HEK293 (cell line): ENCODE results near the gene TMEM222.

ENCODE experiments used
- HIC1 ChIP-seq: fragments of 450-650 bp; formaldehyde crosslinking; IDR thresholded peaks from 2 replicates; pipeline ENCODE4 v1.5.1; 2016; ENCODE audit warnings: missing biosample characterization, missing genetic modification characterization
- IKZF3 ChIP-seq: fragments of 450-650 bp; IDR thresholded peaks from 2 replicates; pipeline ENCODE4 v1.5.0; 2018; ENCODE audit warnings: missing biosample characterization, mild to moderate bottlenecking, missing genetic modification characterization, moderate library complexity
- KLF16 ChIP-seq: fragments of 450-650 bp; formaldehyde crosslinking; IDR thresholded peaks from 2 replicates; pipeline ENCODE4 v1.5.1; 2017; ENCODE audit warnings: missing biosample characterization, missing genetic modification characterization
- MZF1 ChIP-seq: fragments of 450-650 bp; formaldehyde crosslinking; IDR thresholded peaks from 2 replicates; pipeline ENCODE4 v1.5.1; 2017; ENCODE audit warnings: missing biosample characterization, missing genetic modification characterization, borderline replicate concordance
- SETDB1 ChIP-seq: IDR thresholded peaks from one replicate; pipeline ENCODE4 v1.6.1; 2017; ENCODE audit warnings: mild to moderate bottlenecking, low read length, moderate library complexity, mixed read lengths; ENCODE audit not compliant: insufficient read length
- ZBTB10 ChIP-seq: fragments of 450-650 bp; formaldehyde crosslinking; IDR thresholded peaks from 2 replicates; pipeline ENCODE4 v1.5.1; 2016; ENCODE audit warnings: missing biosample characterization, missing genetic modification characterization
- ZEB2 ChIP-seq: fragments of 450-650 bp; formaldehyde crosslinking; IDR thresholded peaks from 2 replicates; pipeline ENCODE4 v1.5.1; 2016; ENCODE audit warnings: missing biosample characterization, missing genetic modification characterization
- ZNF132 ChIP-seq: fragments of 450-650 bp; formaldehyde crosslinking; IDR thresholded peaks from 2 replicates; pipeline ENCODE4 v1.5.1; 2017; ENCODE audit warnings: missing biosample characterization, missing genetic modification characterization, borderline replicate concordance
- ZNF138 ChIP-seq: fragments of 450-650 bp; formaldehyde crosslinking; IDR thresholded peaks from 2 replicates; pipeline ENCODE4 v1.5.1; 2016; ENCODE audit warnings: missing biosample characterization, missing genetic modification characterization, borderline replicate concordance
- ZNF155 ChIP-seq: fragments of 450-650 bp; formaldehyde crosslinking; IDR thresholded peaks from 2 replicates; pipeline ENCODE4 v1.5.1; 2016; ENCODE audit warnings: missing biosample characterization, missing genetic modification characterization
- ZNF169 ChIP-seq: fragments of 450-650 bp; formaldehyde crosslinking; IDR thresholded peaks from 2 replicates; pipeline ENCODE4 v1.5.1; 2016; ENCODE audit warnings: missing biosample characterization, missing genetic modification characterization
- ZNF324 ChIP-seq: fragments of 450-650 bp; formaldehyde crosslinking; IDR thresholded peaks from 2 replicates; pipeline ENCODE4 v1.5.1; 2016; ENCODE audit warnings: missing biosample characterization, missing genetic modification characterization
- ZNF366 ChIP-seq: fragments of 450-650 bp; formaldehyde crosslinking; conservative IDR thresholded peaks from 2 replicates; pipeline ENCODE4 v1.5.1; 2016; ENCODE audit warnings: missing biosample characterization, missing genetic modification characterization
- ZNF394 ChIP-seq: fragments of 450-650 bp; formaldehyde crosslinking; IDR thresholded peaks from 2 replicates; pipeline ENCODE4 v1.5.1; 2016; ENCODE audit warnings: missing biosample characterization, missing genetic modification characterization, mild to moderate bottlenecking, moderate library complexity, borderline replicate concordance
- ZNF529 ChIP-seq: fragments of 450-650 bp; formaldehyde crosslinking; IDR thresholded peaks from 2 replicates; pipeline ENCODE4 v1.5.1; 2017; ENCODE audit warnings: missing genetic modification characterization, missing biosample characterization; ENCODE audit not compliant: insufficient replicate concordance
- ZNF544 ChIP-seq: fragments of 450-650 bp; formaldehyde crosslinking; IDR thresholded peaks from 2 replicates; pipeline ENCODE4 v1.5.0; 2017; ENCODE audit warnings: missing biosample characterization, missing genetic modification characterization
- ZNF560 ChIP-seq: fragments of 450-650 bp; formaldehyde crosslinking; IDR thresholded peaks from 2 replicates; pipeline ENCODE4 v1.5.1; 2017; ENCODE audit warnings: missing biosample characterization, missing genetic modification characterization, borderline replicate concordance
- ZNF629 ChIP-seq: fragments of 450-650 bp; formaldehyde crosslinking; IDR thresholded peaks from 2 replicates; pipeline ENCODE4 v1.5.1; 2017; ENCODE audit warnings: missing biosample characterization, missing genetic modification characterization
- ZNF654 ChIP-seq: fragments of 450-650 bp; formaldehyde crosslinking; IDR thresholded peaks from 2 replicates; pipeline ENCODE4 v1.5.1; 2016; ENCODE audit warnings: low read depth, missing biosample characterization, missing genetic modification characterization
- ZNF670 ChIP-seq: fragments of 450-650 bp; formaldehyde crosslinking; IDR thresholded peaks from 2 replicates; pipeline ENCODE4 v1.5.1; 2016; ENCODE audit warnings: missing biosample characterization, missing genetic modification characterization, low read depth
- ZNF677 ChIP-seq: fragments of 450-650 bp; IDR thresholded peaks from 2 replicates; pipeline ENCODE4 v1.5.0; 2018; ENCODE audit warnings: missing biosample characterization, mild to moderate bottlenecking, missing genetic modification characterization, moderate library complexity
- ZNF707 ChIP-seq: fragments of 450-650 bp; formaldehyde crosslinking; IDR thresholded peaks from 2 replicates; pipeline ENCODE4 v1.5.1; 2016; ENCODE audit warnings: missing biosample characterization, missing genetic modification characterization
- ZSCAN18 ChIP-seq: fragments of 450-650 bp; formaldehyde crosslinking; IDR thresholded peaks from 2 replicates; pipeline ENCODE4 v1.5.1; 2016; ENCODE audit warnings: missing biosample characterization, missing genetic modification characterization
- ZSCAN23 ChIP-seq: fragments of 450-650 bp; formaldehyde crosslinking; IDR thresholded peaks from 2 replicates; pipeline ENCODE4 v1.5.1; 2016; ENCODE audit warnings: missing biosample characterization, missing genetic modification characterization
- ZXDB ChIP-seq: fragments of 450-650 bp; formaldehyde crosslinking; IDR thresholded peaks from 2 replicates; pipeline ENCODE4 v1.5.1; 2016; ENCODE audit warnings: missing biosample characterization, missing genetic modification characterization
- TF ChIP-seq, protein P1 (sequence below): fragments of 450-650 bp; formaldehyde crosslinking; IDR thresholded peaks from 2 replicates; pipeline ENCODE4 v1.5.1; 2017; ENCODE audit warnings: missing biosample characterization, missing genetic modification characterization
- TF ChIP-seq, protein P2 (sequence below): sonication (generic); formaldehyde crosslinking; IDR thresholded peaks from 2 replicates; pipeline ENCODE4 v1.8.1; 2022; ENCODE audit warnings: mild to moderate bottlenecking, moderate library complexity, missing genetic modification reagents
- TF ChIP-seq, protein P3 (sequence below): fragments of 450-650 bp; IDR thresholded peaks from 2 replicates; pipeline ENCODE4 v1.5.1; 2018; ENCODE audit warnings: missing biosample characterization, mild to moderate bottlenecking, missing genetic modification characterization

Gene TMEM222

GRCh38 chr1:27341525-27342252 lies 19.7 kb downstream of the TMEM222 start, which contains the start of gene SYTL1 (continued):
- TF ChIP-seq HIC1 (tag by site-specific recombination) (peak; percentile 51; the same call in 1 of the 2 replicates), ZNF366 (tag by site-specific recombination) (no peak), ZNF670 (tag by site-specific recombination) (no peak), ZSCAN18 (tag by site-specific recombination) (no peak), ZBTB10 (tag by site-specific recombination) (peak; percentile 67; the same call in 1 of the 2 replicates), ZNF629 (tag by site-specific recombination) (peak; percentile 56), ZNF677 (tag by site-specific recombination) (no peak), ZNF169 (no peak), ZEB2 (tag by site-specific recombination) (peak; percentile 78), ZNF529 (tag by site-specific recombination) (no peak), ZXDB (peak; percentile 63), IKZF3 (tag by site-specific recombination) (0 out of 2 replicates have a peak, but pooled peaks have one; percentile 60), ZNF544 (tag by site-specific recombination) (no peak), ZNF560 (tag by site-specific recombination) (no peak), KLF16 (tag by site-specific recombination) (peak; percentile 86), ZNF132 (tag by site-specific recombination) (no peak), MZF1 (no peak), ZNF707 (no peak), ZNF654 (tag by site-specific recombination) (no peak), ZSCAN23 (tag by site-specific recombination) (no peak), ZNF155 (tag by site-specific recombination) (no peak), ZNF138 (no peak), ZNF324 (peak; percentile 57; the same call in 1 of the 2 replicates), SETDB1 (no peak), ZNF394 (tag by site-specific recombination) (peak; percentile 49; the same call in 1 of the 2 replicates)
- TF ChIP-seq, protein P1, sequence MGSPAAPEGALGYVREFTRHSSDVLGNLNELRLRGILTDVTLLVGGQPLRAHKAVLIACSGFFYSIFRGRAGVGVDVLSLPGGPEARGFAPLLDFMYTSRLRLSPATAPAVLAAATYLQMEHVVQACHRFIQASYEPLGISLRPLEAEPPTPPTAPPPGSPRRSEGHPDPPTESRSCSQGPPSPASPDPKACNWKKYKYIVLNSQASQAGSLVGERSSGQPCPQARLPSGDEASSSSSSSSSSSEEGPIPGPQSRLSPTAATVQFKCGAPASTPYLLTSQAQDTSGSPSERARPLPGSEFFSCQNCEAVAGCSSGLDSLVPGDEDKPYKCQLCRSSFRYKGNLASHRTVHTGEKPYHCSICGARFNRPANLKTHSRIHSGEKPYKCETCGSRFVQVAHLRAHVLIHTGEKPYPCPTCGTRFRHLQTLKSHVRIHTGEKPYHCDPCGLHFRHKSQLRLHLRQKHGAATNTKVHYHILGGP: no peak
- TF ChIP-seq, protein P2, sequence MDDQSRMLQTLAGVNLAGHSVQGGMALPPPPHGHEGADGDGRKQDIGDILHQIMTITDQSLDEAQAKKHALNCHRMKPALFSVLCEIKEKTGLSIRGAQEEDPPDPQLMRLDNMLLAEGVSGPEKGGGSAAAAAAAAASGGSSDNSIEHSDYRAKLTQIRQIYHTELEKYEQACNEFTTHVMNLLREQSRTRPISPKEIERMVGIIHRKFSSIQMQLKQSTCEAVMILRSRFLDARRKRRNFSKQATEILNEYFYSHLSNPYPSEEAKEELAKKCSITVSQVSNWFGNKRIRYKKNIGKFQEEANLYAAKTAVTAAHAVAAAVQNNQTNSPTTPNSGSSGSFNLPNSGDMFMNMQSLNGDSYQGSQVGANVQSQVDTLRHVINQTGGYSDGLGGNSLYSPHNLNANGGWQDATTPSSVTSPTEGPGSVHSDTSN (CRISPR knock-in tag): no peak
- TF ChIP-seq, protein P3, sequence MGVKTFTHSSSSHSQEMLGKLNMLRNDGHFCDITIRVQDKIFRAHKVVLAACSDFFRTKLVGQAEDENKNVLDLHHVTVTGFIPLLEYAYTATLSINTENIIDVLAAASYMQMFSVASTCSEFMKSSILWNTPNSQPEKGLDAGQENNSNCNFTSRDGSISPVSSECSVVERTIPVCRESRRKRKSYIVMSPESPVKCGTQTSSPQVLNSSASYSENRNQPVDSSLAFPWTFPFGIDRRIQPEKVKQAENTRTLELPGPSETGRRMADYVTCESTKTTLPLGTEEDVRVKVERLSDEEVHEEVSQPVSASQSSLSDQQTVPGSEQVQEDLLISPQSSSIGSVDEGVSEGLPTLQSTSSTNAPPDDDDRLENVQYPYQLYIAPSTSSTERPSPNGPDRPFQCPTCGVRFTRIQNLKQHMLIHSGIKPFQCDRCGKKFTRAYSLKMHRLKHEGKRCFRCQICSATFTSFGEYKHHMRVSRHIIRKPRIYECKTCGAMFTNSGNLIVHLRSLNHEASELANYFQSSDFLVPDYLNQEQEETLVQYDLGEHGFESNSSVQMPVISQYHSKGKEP (tag by site-specific recombination): no peak; the same call in 1 of the 2 replicates
